H1 (cell line): ENCODE measurements around the gene YWHAQ. TPM values are rescaled to one million over a fixed set of nuclear protein-coding genes. Genes with fewer than 3 reads are reported as not detected.

Experiments used
- CTCF ChIA-PET: fragments of 300-600 bp; sonication (Branson Sonifier 250); formaldehyde crosslinking; loops from one replicate; lab custom pipeline; 2021; ENCODE audit not compliant: partially characterized antibody; lab: Charles Lee
- POLR2A ChIA-PET: fragments of 300-600 bp; sonication (Branson Sonifier 250); formaldehyde crosslinking; loops from one replicate; lab custom pipeline; 2021; ENCODE audit warnings: inconsistent platforms; ENCODE audit not compliant: partially characterized antibody; lab: Charles Lee
- DNase-seq, 2 experiments: peaks; one replicate each; pipeline versions ENCODE4 v3.0.0 to v3.0.0-alpha.2; 2010 to 2022; ENCODE audit warnings: low spot score in 2 of 2, low read depth in 1 of 2, mixed read lengths in 1 of 2
- FAIRE-seq: peaks from 2 replicates; lab custom pipeline; 2011; peaks lifted over from hg19 to GRCh38; lab: Jason Lieb, UNC
- H2AFZ ChIP-seq: 2 replicates; pipeline ENCODE4 v1.8.1; 2012; ENCODE audit warnings: low read length, inconsistent platforms
- H2AK5ac ChIP-seq: 2 replicates; pipeline ENCODE4 v1.6.1; 2013; ENCODE audit warnings: low read depth, low read length
- H2BK120ac ChIP-seq: replicated peaks from 2 replicates; pipeline ENCODE3; 2013; ENCODE audit warnings: low read depth, low read length, inconsistent platforms
- H2BK12ac ChIP-seq: 2 replicates; pipeline ENCODE4 v1.6.1; 2013; ENCODE audit warnings: low read depth, low read length
- H2BK15ac ChIP-seq: 2 replicates; pipeline ENCODE4 v1.6.1; 2013; ENCODE audit warnings: low read length
- H2BK20ac ChIP-seq: 2 replicates; pipeline ENCODE4 v1.6.1; 2013; ENCODE audit warnings: low read length
- H2BK5ac ChIP-seq: 2 replicates; pipeline ENCODE4 v1.6.1; 2013; ENCODE audit warnings: low read depth, low read length
- H3K14ac ChIP-seq: 2 replicates; pipeline ENCODE4 v1.6.1; 2013; ENCODE audit warnings: inconsistent platforms; ENCODE audit not compliant: insufficient read length
- H3K18ac ChIP-seq: 2 replicates; pipeline ENCODE4 v1.6.1; 2013; ENCODE audit warnings: low read length; ENCODE audit errors: extremely low read depth
- H3K23ac ChIP-seq: 2 replicates; pipeline ENCODE4 v1.6.1; 2013; ENCODE audit warnings: inconsistent platforms; ENCODE audit not compliant: insufficient read length
- H3K23me2 ChIP-seq: 2 replicates; pipeline ENCODE4 v1.6.1; 2013; ENCODE audit warnings: low read depth, low read length
- H3K27ac ChIP-seq: 2 replicates; pipeline ENCODE4 v1.6.1; 2011; ENCODE audit warnings: low read depth, low read length, inconsistent platforms
- H3K27me3 ChIP-seq, 4 experiments: replicated peaks in 1 of 4; 1 replicate in 1 of 4; 2 replicates in 3 of 4; pipeline versions ENCODE4 v1.6.1 to v1.8.1; 2011 to 2013; ENCODE audit warnings: low read length in 3 of 4, mild to moderate bottlenecking in 3 of 4, inconsistent platforms in 2 of 4, mixed read lengths in 2 of 4, moderate library complexity in 1 of 4; ENCODE audit not compliant: control insufficient read depth in 3 of 4, insufficient read depth in 3 of 4; ENCODE audit errors: extremely low read depth in 1 of 4
- H3K36me3 ChIP-seq, 4 experiments: 2 replicates each; pipeline versions ENCODE4 v1.6.1 to v1.8.1; 2011 to 2013; ENCODE audit warnings: mild to moderate bottlenecking in 4 of 4, low read length in 3 of 4, moderate library complexity in 2 of 4, control low read depth in 1 of 4, inconsistent platforms in 1 of 4; ENCODE audit not compliant: insufficient read depth in 4 of 4, control insufficient read depth in 2 of 4
- H3K4ac ChIP-seq: replicated peaks from 2 replicates; pipeline ENCODE3; 2013; ENCODE audit warnings: low read length, low read depth, mixed read lengths, inconsistent platforms; ENCODE audit not compliant: insufficient read length
- H3K4me1 ChIP-seq, 4 experiments: replicated peaks in 1 of 4; 1 replicate in 1 of 4; 2 replicates in 3 of 4; pipeline versions ENCODE4 v1.6.1 to v1.8.1; 2011 to 2013; ENCODE audit warnings: low read length in 3 of 4, inconsistent platforms in 2 of 4, mixed read lengths in 1 of 4; ENCODE audit not compliant: insufficient read depth in 4 of 4, control insufficient read depth in 3 of 4
- H3K4me2 ChIP-seq, 2 experiments: 2 replicates each; pipeline versions ENCODE4 v1.6.1 to v1.8.1; 2011 to 2013; ENCODE audit warnings: low read depth in 2 of 2, low read length in 2 of 2, control low read depth in 1 of 2, inconsistent platforms in 1 of 2, mild to moderate bottlenecking in 1 of 2; ENCODE audit not compliant: insufficient read depth in 1 of 2
- H3K4me3 ChIP-seq, 4 experiments: fragments of 200-600, 300-600 bp in 1 of 4; sonication (generic), shearing (Covaris generic), sonication (Bioruptor Twin) in 1 of 4; 2 replicates each; pipeline versions ENCODE4 v1.5.1 to v1.8.1; 2011 to 2016; ENCODE audit warnings: low read length in 4 of 4, low read depth in 3 of 4, control low read depth in 2 of 4, inconsistent platforms in 2 of 4, mild to moderate bottlenecking in 2 of 4, mixed read lengths in 1 of 4, moderate library complexity in 1 of 4; ENCODE audit not compliant: insufficient read depth in 2 of 4; ENCODE audit errors: extremely low read depth in 1 of 4
- H3K56ac ChIP-seq: replicated peaks from 2 replicates; pipeline ENCODE3; 2013; ENCODE audit warnings: low read depth, mild to moderate bottlenecking, mixed read lengths, low read length, inconsistent platforms; ENCODE audit not compliant: insufficient read length
- H3K79me1 ChIP-seq: 2 replicates; pipeline ENCODE4 v1.6.1; 2013; ENCODE audit warnings: low read depth, low read length, control low read depth
- H3K79me2 ChIP-seq, 2 experiments: 2 replicates each; pipeline versions ENCODE4 v1.6.1 to v1.8.1; 2012 to 2013; ENCODE audit warnings: low read length in 2 of 2, mild to moderate bottlenecking in 2 of 2, inconsistent platforms in 1 of 2; ENCODE audit not compliant: insufficient read depth in 2 of 2, control insufficient read depth in 1 of 2
- H3K9ac ChIP-seq, 4 experiments: replicated peaks in 1 of 4; 1 replicate in 1 of 4; 2 replicates in 3 of 4; pipeline versions ENCODE4 v1.6.1 to v1.8.1; 2011 to 2013; ENCODE audit warnings: low read depth in 3 of 4, low read length in 3 of 4, control low read depth in 2 of 4, mild to moderate bottlenecking in 2 of 4, moderate library complexity in 2 of 4, inconsistent platforms in 1 of 4; ENCODE audit errors: extremely low read depth in 1 of 4
- H3K9me3 ChIP-seq, 2 experiments: 2 replicates each; pipeline versions ENCODE4 v1.6.1 to v1.8.1; 2012 to 2013; ENCODE audit warnings: mild to moderate bottlenecking in 2 of 2, moderate library complexity in 2 of 2, control low read depth in 1 of 2, inconsistent platforms in 1 of 2, low read depth in 1 of 2, low read length in 1 of 2, mixed read lengths in 1 of 2; ENCODE audit not compliant: insufficient read depth in 2 of 2
- H4K20me1 ChIP-seq, 2 experiments: replicated peaks in 1 of 2; 2 replicates each; pipeline versions ENCODE3 to v1.8.1; 2011 to 2013; ENCODE audit warnings: inconsistent platforms in 2 of 2, low read length in 2 of 2, mild to moderate bottlenecking in 1 of 2; ENCODE audit not compliant: insufficient read depth in 2 of 2, control insufficient read depth in 1 of 2
- H4K5ac ChIP-seq: 2 replicates; pipeline ENCODE4 v1.6.1; 2013; ENCODE audit warnings: low read length, low read depth, mixed read lengths, inconsistent platforms; ENCODE audit not compliant: insufficient read length
- H4K8ac ChIP-seq: 2 replicates; pipeline ENCODE4 v1.8.0; 2013; ENCODE audit warnings: mild to moderate bottlenecking, moderate library complexity, low read length, inconsistent platforms; ENCODE audit not compliant: insufficient read depth; ENCODE audit errors: extremely low read depth
- H4K91ac ChIP-seq: replicated peaks from 2 replicates; pipeline ENCODE3; 2013; ENCODE audit warnings: low read length, mixed read lengths, inconsistent platforms; ENCODE audit not compliant: insufficient read length
- RAD21 ChIP-seq, 2 experiments: IDR thresholded peaks in 1 of 2; conservative IDR thresholded peaks in 1 of 2; 2 replicates each; pipeline ENCODE4 v1.6.1; 2011; ENCODE audit warnings: low read depth in 2 of 2, low read length in 2 of 2, improper control_type of control experiment in 1 of 2, inconsistent platforms in 1 of 2, mild to moderate bottlenecking in 1 of 2, moderate library complexity in 1 of 2
- SAP30 ChIP-seq: fragments of 300-600 bp; sonication (generic); IDR thresholded peaks from 2 replicates; pipeline ENCODE4 v1.7.1; 2012; ENCODE audit warnings: low read length, moderate library complexity, mild to moderate bottlenecking, inconsistent platforms; ENCODE audit not compliant: insufficient read depth, insufficient replicate concordance
- YY1 ChIP-seq: IDR thresholded peaks from 2 replicates; pipeline ENCODE4 v1.6.1; 2011; ENCODE audit warnings: low read depth, mild to moderate bottlenecking, low read length
- WGBS, 2 experiments: shearing (Covaris generic) in 1 of 2; methylation state at CpG; one replicate each; pipeline versions ENCODE4 v1.1.6 to v1.1.7; 2013 to 2015; ENCODE audit warnings: low lambda C conversion rate in 2 of 2, mixed read lengths in 2 of 2, inconsistent platforms in 1 of 2, low coverage in 1 of 2, missing lambda C conversion rate in 1 of 2; ENCODE audit not compliant: insufficient replicate concordance in 2 of 2, insufficient coverage in 1 of 2, insufficient read length in 1 of 2; ENCODE audit errors: extremely low coverage in 1 of 2, missing lambda C conversion rate in 1 of 2; 5-methylcytosine and 5-hydroxymethylcytosine counted together
- polyA plus RNA-seq, 7 experiments: library from polyadenylated mRNA; depleted of rRNA in 3 of 7; stranded (reverse) in 5 of 7; unstranded in 2 of 7; fragments of >200 nt in 5 of 7; fragments of 200-250 nt in 2 of 7; gene quantifications; 1 replicate in 5 of 7; 2 replicates in 1 of 7; 4 replicates in 1 of 7; pipeline versions ENCODE4 v1.2.1 to v1.2.3, GENCODE V29; 2011 to 2013; ENCODE audit warnings: missing spikeins in 2 of 7, mixed read lengths in 2 of 7
- total RNA-seq: library from RNA; stranded (reverse); fragmentation: NEBNext Ultra II Directional; extraction: Animal tissue kit (Norgen Biotek cat#: 25700); gene quantifications from 2 replicates; pipeline ENCODE4 v1.2.1, GENCODE V29; 2021

YWHAQ gene
- total and polyA plus RNA-seq, 2 of the 8 experiments (the other 6 are each of a cell fraction or from before 2014, with no cell fraction given) = 244 to 480 TPM

GRCh38 chr2:9629222-9630116 is 1.3 kb downstream of the YWHAQ start:
- Histone ChIP-seq H3K23me2 (peaks cover 13% of the 10 kb centered on the region), H3K18ac (peak overlapping the region; percentile 98), H3K9ac (peak overlapping the region; percentile 91 to 99 (median 96)), H2BK5ac (peak overlapping the region; percentile 98), H2BK12ac (0 out of 2 replicates have a peak overlapping the region, but pooled peaks have one; percentile 71), H4K91ac (no peak overlapping the region), H2BK15ac (no peak overlapping the region), H2BK120ac (no peak overlapping the region), H4K5ac (peak overlapping the region; percentile 94), H3K36me3 (peaks cover 0 to 35% (median 11%) of the 10 kb centered on the region in 4 experiments; a peak in 6 of 8 replicates), H4K20me1 (peaks cover 7 to 16% of the 10 kb centered on the region in 2 experiments), H3K27me3 (peaks cover 0 to 15% (median 8%) of the 10 kb centered on the region in 4 experiments; a peak in 3 of 7 replicates), H3K9me3 (no peaks in the 10 kb centered on the region), H3K79me2 (peaks cover 37 to 57% of the 10 kb centered on the region in 2 experiments), H3K4me3 (peak overlapping the region; percentile 93 to 100 (median 97)), H3K79me1 (no peaks in the 10 kb centered on the region), H2BK20ac (no peak overlapping the region), H2AFZ (peak overlapping the region; percentile 34; the same call in 1 of the 2 replicates), H3K14ac (no peak overlapping the region), H3K56ac (peak overlapping the region; percentile 88), H2AK5ac (no peak overlapping the region; the same call in none of the 2 replicates), H3K4me1 (peaks cover 0 to 13% (median 3%) of the 10 kb centered on the region in 4 experiments; a peak in 4 of 7 replicates), H3K4me2 (peak overlapping the region; percentile 78 to 91), H3K23ac (no peak overlapping the region), H3K4ac (no peak overlapping the region), H3K27ac (peak overlapping the region; percentile 97), H4K8ac (peak overlapping the region; percentile 99)
- WGBS, 2 experiments = 8% methylated on average over 20 of the region's 20 CpGs; no CpG with 5 or more reads in 1 of the 2 experiments
- TF ChIP-seq SAP30 (peak; percentile 55), RAD21 (IDR thresholded peaks at IDR 0.05 in 1 of 2, conservative IDR thresholded peaks at IDR 0.05 in 1 of 2; ENCODE audit: low read depth in 2 of 2, low read length in 2 of 2) (no peak), YY1 (no peak)
- POLR2A ChIA-PET = interaction anchor here (0.5 to 5.4 kb wide), 40 partner anchors 8 to 710 kb away, joined by 3 to 71 read pairs (median 4); partner anchors contain the start of genes ADAM17, CPSF3, ITGB1BP1 and TAF1B
- DNase-seq = no peak
- CTCF ChIA-PET = interaction anchor here (0.6 to 1.6 kb wide), 7 partner anchors 9 to 360 kb away, joined by 3 to 8 read pairs (median 3); partner anchors contain the start of gene ADAM17
- FAIRE-seq = no peak
